Muscle of leg (tissue), 11 donors: ENCODE data around the gene ANKS1A. TPM values are rescaled to one million over a fixed set of nuclear protein-coding genes. Genes with fewer than 3 reads are reported as not detected.
"Not testable (repeated sequence)": the region's sequence is repeated elsewhere in the genome, so short reads cannot be mapped to it uniquely, and the experiment has no call there.

Experiments
- DNase-seq: peaks from one replicate; pipeline ENCODE4 v3.0.0; 2013
- H3K27ac ChIP-seq: one replicate; pipeline ENCODE4 v1.5.1; 2013; ENCODE audit warnings: mild to moderate bottlenecking, low read length, control low read depth
- H3K27me3 ChIP-seq: one replicate; pipeline ENCODE4 v1.6.1; 2013; ENCODE audit warnings: low read length; ENCODE audit not compliant: control insufficient read depth, insufficient read depth
- H3K36me3 ChIP-seq: one replicate; pipeline ENCODE4 v1.6.1; 2013; ENCODE audit warnings: low read length; ENCODE audit not compliant: control insufficient read depth, insufficient read depth
- H3K4me1 ChIP-seq: one replicate; pipeline ENCODE4 v1.6.1; 2013; ENCODE audit warnings: low read length; ENCODE audit not compliant: control insufficient read depth, insufficient read depth
- H3K4me3 ChIP-seq: one replicate; pipeline ENCODE4 v1.5.1; 2013; ENCODE audit warnings: low read length, control low read depth
- H3K9me3 ChIP-seq: replicated peaks from 2 replicates; pipeline ENCODE4 v1.6.1; 2013; ENCODE audit warnings: low read depth, low read length; ENCODE audit not compliant: control insufficient read depth
- WGBS: methylation state at CpG from one replicate; pipeline ENCODE4 v1.1.5; 2013; ENCODE audit warnings: missing lambda C conversion rate; ENCODE audit not compliant: insufficient coverage; 5-methylcytosine and 5-hydroxymethylcytosine counted together
- polyA plus RNA-seq, 8 donors: library from polyadenylated mRNA; unstranded; fragments of 120-200 nt; gene quantifications; one replicate each; pipeline versions ENCODE4 v1.2.1 to v1.2.3, GENCODE V29; 2013; ENCODE audit warnings: inconsistent platforms in 1 of 8, low replicate concordance in 1 of 8; ENCODE audit not compliant: insufficient read length in 8 of 8, insufficient read depth in 1 of 8
- total RNA-seq: library from RNA; stranded (reverse); fragments of 120-200 nt; gene quantifications from one replicate; pipeline ENCODE4 v1.2.4, GENCODE V29; 2013

Gene ANKS1A
- total and polyA plus RNA-seq, 9 donors: 22.7 to 56.0 (median 39.8) TPM

DNA sequence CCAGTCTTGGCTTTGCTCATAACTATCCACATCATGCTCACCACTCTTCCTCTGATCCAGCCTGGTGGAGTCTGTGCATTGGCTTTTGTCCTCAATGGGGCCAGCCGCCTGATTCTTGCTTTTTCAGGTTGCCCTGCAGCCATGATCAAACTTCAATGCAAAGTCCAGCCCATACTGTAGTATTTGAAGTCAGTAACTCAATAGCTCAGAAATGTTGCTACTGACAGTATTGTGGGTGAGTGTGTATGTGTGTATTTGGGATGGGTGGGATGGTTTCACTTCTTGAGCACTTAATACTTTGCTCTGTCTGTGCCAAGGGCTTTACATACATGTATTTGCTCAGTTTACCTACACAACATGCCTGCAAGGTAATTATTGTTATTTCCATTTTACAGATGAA, 10.7 kb downstream of the ANKS1A start:
- H3K27me3 ChIP-seq, H3K27ac ChIP-seq, H3K9me3 ChIP-seq, H3K36me3 ChIP-seq, DNase-seq, H3K4me1 ChIP-seq, H3K4me3 ChIP-seq: not testable (repeated sequence)
- WGBS: no CpG with 5 or more reads among the region's 1 CpG

DNA sequence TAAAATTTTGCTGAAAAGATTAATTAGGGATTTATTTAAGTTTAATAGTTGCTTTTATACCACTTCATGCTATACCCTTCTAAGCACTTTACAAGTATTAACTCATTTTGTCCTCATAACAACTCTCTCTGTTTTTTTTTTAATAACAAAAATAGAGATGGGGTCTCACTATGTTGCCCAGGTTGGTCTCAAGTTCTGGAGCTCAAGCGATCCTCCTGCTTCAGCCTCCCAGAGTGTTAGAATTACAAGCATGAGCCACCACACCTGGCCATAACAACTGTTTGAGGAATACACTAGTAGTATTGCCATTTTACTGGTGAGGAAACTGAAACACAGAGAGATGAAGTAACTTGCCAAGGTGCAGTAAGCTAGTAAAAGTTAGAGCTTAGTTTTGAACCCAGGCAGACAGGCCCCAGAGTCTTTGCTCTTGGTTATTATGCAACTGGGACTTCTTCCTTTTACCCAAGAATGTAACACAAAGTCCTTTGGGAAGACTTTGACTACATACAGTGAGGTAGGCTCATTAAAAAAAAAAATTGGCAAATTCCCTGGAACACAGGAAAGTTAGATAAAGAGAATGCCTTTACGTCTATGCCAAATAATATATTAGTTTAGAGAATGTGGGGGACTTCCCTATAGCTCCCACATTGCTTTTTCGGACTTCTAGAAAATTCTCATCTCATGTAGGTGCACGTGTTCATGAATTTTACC, 11.4 kb downstream of the ANKS1A start:
- H3K27ac ChIP-seq: no peak overlapping the region
- no peak for DNase-seq
- H3K27me3 ChIP-seq: no peaks in the 10 kb centered on the region
- H3K4me1 ChIP-seq: no peaks in the 10 kb centered on the region
- WGBS: 88% methylated on average over 2 of the region's 4 CpGs
- no peaks in the 10 kb centered on the region for H3K36me3 ChIP-seq
- H3K4me3 ChIP-seq: no peak overlapping the region
- no peaks in the 10 kb centered on the region for H3K9me3 ChIP-seq

DNA sequence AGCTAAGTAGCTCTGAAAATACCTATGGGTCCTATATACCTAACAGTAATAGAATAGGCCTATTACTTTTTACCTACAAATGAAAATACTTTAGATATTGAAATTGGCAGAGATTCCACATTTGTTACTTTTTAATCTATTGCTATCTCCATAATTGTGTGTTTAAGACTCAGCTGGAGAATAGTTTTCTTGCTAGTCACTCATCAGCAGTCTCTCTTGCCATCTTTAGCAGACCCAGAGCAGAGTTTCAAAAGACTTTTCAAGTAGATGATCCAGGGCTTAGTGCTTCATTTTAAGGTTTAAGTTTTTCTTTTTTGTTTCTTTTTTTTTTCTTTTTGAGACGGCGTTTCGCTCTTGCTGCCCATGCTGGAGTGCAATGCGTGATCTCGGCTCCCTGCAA, 12.9 kb downstream of the ANKS1A start:
- Histone ChIP-seq H3K27ac (no peak overlapping the region), H3K4me1 (no peaks in the 10 kb centered on the region), H3K9me3 (no peaks in the 10 kb centered on the region), H3K27me3 (no peaks in the 10 kb centered on the region), H3K36me3 (no peaks in the 10 kb centered on the region), H3K4me3 (no peak overlapping the region)
- no CpG with 5 or more reads among the region's 5 CpGs for WGBS
- no peak for DNase-seq

DNA sequence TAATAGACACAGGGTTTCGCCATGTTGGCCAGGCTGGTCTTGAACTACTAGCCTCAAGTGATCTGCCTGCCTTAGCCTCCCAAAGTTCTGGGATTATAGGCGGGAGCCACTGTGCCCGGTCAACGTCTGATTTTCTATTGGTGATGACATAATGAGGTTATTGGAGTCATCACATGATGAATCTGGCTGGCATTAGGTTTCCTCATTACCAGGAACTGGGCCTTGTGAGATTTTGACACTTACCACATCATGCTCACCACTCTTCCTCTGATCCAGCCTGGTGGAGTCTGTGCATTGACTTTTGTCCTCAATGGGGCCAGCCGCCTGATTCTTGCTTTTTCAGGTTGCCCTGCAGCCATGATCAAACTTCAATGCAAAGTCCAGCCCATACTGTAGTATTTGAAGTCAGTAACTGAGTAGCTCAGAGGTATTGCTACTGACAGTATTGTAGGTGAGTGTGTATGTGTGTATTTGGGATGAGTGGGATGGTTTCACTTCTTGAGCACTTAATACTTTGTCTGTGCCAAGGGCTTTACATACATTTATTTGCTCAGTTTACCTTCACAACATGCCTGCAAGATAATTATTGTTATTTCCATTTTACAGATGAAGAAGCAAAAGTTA, 16.0 kb downstream of the ANKS1A start:
- Histone ChIP-seq H3K36me3 (no peaks in the 10 kb centered on the region), H3K9me3 (no peaks in the 10 kb centered on the region), H3K27ac (no peak overlapping the region), H3K27me3 (no peaks in the 10 kb centered on the region), H3K4me3 (no peak overlapping the region), H3K4me1 (no peaks in the 10 kb centered on the region)
- DNase-seq: no peak
- 100% methylated on average over 1 of the region's 5 CpGs for WGBS

DNA sequence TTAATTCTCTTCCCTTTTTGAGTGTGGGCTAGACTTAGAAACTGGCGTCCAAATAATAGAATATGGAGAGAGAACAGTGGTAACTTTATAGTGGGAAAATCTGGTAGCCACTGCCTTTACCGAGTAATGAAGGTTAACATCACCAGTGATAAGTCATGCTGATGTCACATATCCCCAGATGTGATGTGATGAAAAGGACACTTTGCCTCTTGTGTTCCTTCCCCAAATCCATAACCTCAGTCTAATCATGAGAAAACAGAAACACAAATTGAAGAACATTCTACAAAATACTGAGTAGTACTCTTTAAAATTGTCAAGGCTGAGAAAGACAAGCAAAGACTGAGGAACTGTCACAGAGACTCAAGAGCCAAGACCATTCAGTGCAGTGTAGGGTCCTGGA, 17.8 kb downstream of the ANKS1A start:
- Histone ChIP-seq H3K4me1 (no peaks in the 10 kb centered on the region), H3K9me3 (no peaks in the 10 kb centered on the region), H3K4me3 (no peak overlapping the region), H3K36me3 (no peaks in the 10 kb centered on the region), H3K27me3 (no peaks in the 10 kb centered on the region), H3K27ac (no peak overlapping the region)
- 100% methylated on average over 1 of the region's 2 CpGs for WGBS
- DNase-seq: no peak

DNA sequence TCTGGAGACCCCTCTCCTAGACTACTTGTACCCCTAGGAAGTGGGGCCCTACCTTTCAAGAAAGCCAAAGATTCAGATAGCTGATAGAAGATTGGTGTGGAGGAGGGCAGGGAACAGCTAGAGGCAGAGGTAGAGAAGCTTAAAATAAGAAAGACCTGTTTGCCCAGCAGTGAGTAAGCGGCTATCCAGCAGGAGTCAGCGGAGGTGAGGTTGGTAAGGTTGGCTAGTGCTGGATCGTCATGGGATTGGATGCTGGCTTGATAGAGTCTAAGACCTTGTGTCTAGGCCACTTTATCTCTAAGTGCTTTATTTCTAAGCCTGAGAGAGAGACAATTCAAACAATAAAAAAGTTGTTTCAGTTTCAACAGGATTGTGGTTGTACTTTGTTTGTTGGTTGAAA, 19.1 kb downstream of the ANKS1A start:
- no peaks in the 10 kb centered on the region for H3K9me3 ChIP-seq
- no peak overlapping the region for H3K4me3 ChIP-seq
- no peaks in the 10 kb centered on the region for H3K36me3 ChIP-seq
- WGBS: 90% methylated on average over 2 of the region's 3 CpGs
- no peaks in the 10 kb centered on the region for H3K4me1 ChIP-seq
- H3K27ac ChIP-seq: no peak overlapping the region
- H3K27me3 ChIP-seq: no peaks in the 10 kb centered on the region
- DNase-seq: no peak

DNA sequence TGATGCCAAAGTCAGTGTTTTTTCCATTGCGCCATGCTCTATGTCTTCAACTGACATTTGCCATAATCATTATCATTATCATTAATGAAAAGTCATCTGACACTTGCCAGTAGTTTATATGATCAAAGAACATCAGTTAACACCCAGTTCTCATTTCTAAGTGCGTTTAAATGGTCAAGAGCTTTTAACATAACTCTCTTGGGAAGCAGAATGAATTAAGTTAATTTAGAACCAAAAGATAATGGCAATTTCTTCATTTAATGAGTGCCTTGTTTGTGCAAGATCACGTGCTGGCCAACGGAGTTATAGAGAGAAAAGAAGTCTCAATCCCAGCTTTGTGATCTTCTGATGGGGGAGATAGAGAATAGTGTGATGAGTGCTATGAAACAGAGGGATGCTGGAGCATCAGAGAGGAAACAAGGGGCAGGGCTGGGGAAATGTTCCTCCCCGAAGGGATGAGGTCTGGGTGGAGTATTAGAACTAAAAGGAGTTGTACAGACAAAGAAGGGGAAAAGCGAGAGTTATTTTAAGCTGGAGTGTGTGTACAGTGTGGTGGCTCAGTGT, 20.3 kb downstream of the ANKS1A start:
- H3K27ac ChIP-seq: no peak overlapping the region
- H3K4me3 ChIP-seq: no peak overlapping the region
- no peaks in the 10 kb centered on the region for H3K4me1 ChIP-seq
- no peaks in the 10 kb centered on the region for H3K9me3 ChIP-seq
- WGBS: 79% methylated on average over 5 of the region's 6 CpGs
- H3K27me3 ChIP-seq: no peaks in the 10 kb centered on the region
- DNase-seq: no peak
- no peaks in the 10 kb centered on the region for H3K36me3 ChIP-seq

DNA sequence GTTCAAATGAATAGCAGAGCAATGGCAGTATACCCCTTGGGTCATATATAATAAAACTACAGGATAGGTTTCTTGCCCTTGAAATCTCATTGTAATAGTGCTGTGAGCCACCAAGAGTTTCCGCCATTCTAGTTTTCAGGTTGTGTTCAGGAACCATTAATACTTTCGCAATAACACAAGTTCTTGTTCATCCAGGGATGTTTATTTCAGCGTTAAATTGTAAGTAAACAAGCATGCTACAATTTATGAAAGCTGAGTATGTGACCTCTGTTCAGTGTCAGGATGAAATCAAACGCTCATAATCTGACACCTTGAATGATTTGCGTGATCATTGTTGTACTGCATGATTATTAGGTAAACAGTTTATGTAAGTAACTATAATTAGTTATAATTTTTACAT, 22.8 kb downstream of the ANKS1A start:
- Histone ChIP-seq H3K4me3 (no peak overlapping the region), H3K27me3 (no peaks in the 10 kb centered on the region), H3K9me3 (no peaks in the 10 kb centered on the region), H3K36me3 (no peaks in the 10 kb centered on the region), H3K4me1 (no peaks in the 10 kb centered on the region), H3K27ac (no peak overlapping the region)
- no peak for DNase-seq
- 100% methylated on average over 1 of the region's 5 CpGs for WGBS

DNA sequence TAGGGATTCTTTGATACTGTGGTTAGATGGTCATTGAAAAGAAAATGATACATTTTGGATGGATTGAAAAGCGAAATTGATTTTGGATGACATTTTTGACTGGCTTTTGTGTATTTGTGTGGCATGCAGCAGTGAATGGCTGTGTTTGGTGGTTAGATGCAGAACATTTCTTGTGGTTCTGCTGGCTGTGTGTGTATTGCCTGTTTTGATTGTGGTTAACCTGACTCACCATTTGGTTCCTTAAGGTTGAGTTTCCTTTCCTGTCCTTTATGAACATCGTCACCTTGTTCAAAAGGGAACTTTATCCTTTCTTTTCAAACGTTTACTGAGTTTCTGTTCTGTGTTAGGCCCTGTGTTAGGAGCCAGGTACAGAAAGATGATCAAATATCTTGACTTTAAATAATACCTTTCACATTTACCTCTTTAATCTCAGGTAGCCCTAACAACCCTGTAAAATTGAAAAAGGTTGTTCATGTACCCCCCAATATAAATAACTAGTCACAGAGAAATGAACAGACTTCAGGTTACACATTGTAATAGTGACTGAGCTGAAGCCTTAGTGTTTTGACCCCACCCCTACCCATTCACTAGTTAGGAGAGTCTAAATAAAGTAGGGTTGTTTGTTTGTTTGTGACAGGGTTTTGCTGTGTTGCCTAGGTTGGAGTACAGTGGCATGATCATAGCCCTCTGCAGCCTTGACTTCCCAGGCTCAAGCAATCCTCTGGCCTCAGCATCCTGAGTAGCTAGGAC, 23.8 kb downstream of the ANKS1A start:
- no peak for DNase-seq
- no peaks in the 10 kb centered on the region for H3K27me3 ChIP-seq
- H3K4me3 ChIP-seq: no peak overlapping the region
- 100% methylated on average over 1 of the region's 3 CpGs for WGBS
- H3K36me3 ChIP-seq: no peaks in the 10 kb centered on the region
- peaks cover 4% of the 10 kb centered on the region for H3K4me1 ChIP-seq
- H3K27ac ChIP-seq: no peak overlapping the region
- no peaks in the 10 kb centered on the region for H3K9me3 ChIP-seq

DNA sequence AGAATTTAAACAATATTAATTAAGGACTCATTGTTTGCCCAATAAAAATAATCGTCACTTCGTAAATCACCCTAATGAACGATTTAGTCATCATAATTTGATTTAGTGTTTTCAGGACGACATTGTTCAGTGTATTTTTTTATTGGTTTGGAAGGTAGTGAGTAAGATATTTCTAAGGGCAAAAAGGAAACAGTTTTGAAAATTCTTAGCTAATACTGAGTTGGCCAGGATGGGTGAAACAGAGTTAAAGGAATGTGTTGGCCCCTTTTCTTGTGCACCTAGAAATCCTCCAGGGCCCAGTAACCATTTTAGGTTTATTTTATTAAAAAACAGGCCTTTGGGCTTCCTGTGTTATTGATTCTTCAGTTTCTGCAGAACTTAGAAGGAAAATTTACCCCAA, 25.3 kb downstream of the ANKS1A start:
- Histone ChIP-seq H3K4me3 (no peak overlapping the region), H3K9me3 (no peaks in the 10 kb centered on the region), H3K4me1 (peaks cover 5% of the 10 kb centered on the region), H3K27ac (no peak overlapping the region), H3K27me3 (no peaks in the 10 kb centered on the region), H3K36me3 (no peaks in the 10 kb centered on the region)
- DNase-seq: no peak
- WGBS: no CpG with 5 or more reads among the region's 4 CpGs
